ENCODE data around the gene OR1L6.

The OR1L6 gene, protein sequence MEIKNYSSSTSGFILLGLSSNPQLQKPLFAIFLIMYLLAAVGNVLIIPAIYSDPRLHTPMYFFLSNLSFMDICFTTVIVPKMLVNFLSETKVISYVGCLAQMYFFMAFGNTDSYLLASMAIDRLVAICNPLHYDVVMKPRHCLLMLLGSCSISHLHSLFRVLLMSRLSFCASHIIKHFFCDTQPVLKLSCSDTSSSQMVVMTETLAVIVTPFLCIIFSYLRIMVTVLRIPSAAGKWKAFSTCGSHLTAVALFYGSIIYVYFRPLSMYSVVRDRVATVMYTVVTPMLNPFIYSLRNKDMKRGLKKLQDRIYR

DNA sequence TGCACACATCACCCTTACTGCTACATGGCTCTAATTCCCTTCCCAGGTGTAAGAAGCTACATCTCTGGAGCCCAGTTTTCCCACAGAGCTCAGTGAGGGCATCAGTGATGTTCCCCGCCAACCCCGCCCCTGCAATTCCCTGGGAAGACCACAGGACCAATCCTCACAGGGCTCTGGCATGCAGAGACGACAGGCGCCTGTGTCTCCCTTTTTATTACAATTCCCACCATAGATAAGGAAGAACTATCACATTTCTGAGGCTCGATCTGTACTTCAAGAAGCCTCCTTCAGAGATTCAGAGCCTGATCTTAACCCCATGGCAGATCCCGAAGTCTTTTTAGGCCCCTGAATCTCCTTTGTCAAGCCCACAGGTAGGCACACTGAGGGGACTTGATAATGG, at the start of gene OR1L6:
TSS of gene OR1L6 (plus strand) at position 301 of the 400 bp plus-strand sequence. CDS start 7,545 bp downstream, outside the sequence.
- no peak for DNase-seq

DNA sequence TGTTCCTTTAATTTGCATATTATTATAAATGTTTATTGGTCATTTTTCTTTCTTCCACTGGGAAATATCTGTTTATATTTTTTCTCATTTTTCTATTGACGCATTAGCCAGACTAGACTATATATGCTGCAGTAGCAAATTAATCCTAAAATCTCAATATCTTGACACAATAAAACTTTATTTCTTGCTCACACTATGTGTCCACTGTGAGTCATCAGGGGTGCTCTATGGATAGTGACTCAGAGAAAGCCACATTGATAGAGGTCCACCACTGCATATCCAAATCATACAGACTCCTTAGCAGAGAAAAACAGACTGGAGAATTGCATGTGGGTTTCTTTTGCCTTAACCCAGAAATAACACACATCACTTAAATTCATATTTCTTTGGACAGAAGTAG, 46.4 kb upstream of the OR1L6 start:
- no peak for DNase-seq

DNA sequence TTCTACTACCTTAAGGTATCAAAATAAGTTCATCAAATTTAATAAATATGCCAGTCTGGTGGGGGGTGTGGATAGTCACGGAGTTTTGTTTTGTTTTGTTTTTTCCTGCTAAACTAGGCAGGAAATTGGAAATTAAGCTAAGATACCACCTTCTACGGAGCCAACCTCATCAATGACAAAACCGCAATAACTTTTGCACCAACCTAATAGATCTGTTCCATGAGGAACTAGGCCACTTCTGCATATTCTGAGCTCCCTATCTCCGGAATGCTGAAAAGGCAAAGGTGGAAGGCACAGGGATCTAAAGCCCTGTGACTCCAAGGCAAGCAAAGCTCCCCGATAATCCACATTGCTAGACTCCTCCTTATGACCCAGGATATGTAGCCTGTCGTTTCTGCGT, 24.1 kb upstream of the OR1L6 start:
- no peak for DNase-seq

DNA sequence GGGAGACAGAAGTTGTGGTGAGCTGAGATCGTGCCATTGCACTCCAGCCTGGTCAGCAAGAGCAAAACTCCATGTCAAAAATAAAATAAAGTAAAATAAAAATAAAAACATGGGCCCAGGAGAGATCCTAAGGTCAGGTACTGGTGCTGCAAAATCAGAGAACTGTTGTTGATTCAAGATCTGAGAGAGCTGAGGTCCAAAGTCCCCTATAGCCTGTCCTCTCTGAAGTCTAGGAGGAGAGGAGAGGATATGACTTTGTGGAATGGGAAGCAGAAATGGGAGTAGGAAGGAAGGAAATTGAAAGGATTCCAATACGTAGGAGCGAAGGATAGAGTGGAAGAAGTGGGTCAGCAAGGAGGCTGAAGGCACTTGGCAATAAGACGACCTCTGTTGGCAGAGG, 22.9 kb upstream of the OR1L6 start:
- no peak for DNase-seq

DNA sequence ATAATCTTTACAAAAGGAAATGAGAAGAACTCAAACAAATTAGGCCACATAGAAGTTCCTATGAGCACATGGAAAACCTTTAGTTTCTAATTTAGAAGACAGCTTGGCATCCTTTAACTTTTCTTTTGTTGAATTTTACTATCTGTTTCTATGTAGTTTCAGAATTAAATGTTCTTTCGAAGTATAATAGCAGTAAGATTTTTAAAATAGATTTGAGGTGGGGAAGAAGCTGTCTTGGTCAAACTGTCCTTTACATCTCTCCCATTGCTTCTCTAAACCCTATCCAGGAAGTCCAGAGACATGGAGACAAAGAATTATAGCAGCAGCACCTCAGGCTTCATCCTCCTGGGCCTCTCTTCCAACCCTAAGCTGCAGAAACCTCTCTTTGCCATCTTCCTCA, 18.4 kb upstream of the OR1L6 start, which contains the start of gene OR1L4:
TSS of gene OR1L4 (plus strand) at position 301 of the 400 bp plus-strand sequence. CDS start at position 301, 0 bp downstream.
- DNase-seq = no peak

DNA sequence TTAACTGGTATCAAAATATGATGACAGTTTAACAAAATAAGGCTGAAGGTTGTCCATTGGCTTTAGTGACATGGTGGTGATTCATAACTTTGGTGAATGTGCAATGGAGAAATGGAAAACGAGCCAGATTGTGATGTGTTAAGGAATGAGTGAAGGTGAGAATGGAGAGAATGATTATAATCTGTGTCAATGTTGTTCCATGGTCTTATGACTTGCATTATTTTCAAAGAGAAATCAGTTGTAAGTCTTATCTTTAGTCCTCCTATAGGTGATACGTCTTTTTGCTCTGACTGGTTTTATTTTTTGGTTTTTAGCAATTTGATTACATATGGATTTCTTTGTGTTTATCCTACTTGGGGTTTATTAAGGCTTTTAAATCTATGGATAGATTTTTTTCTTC, 12.7 kb downstream of the OR1L6 start:
- no peak for DNase-seq

DNA sequence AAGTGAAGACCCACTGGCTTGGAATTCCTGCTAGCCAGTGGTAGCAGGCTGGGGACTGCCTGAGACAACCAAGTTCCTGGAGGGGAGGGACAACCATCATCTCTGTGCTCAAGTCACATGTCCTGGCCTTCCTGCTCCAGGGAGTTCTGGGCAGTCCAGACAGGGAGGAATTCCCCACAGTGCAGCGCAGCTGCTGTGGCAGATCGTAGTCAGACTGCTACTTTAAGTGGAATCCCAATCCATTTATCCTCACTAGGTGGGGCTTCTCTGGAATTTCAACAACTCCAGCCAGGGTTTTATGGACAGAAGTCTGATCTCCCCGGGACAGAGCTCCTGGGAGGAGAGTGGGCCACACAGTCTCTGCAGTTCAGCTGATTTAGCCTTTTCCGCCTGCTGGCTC, 25.7 kb downstream of the OR1L6 start:
- DNase-seq = no peak

DNA sequence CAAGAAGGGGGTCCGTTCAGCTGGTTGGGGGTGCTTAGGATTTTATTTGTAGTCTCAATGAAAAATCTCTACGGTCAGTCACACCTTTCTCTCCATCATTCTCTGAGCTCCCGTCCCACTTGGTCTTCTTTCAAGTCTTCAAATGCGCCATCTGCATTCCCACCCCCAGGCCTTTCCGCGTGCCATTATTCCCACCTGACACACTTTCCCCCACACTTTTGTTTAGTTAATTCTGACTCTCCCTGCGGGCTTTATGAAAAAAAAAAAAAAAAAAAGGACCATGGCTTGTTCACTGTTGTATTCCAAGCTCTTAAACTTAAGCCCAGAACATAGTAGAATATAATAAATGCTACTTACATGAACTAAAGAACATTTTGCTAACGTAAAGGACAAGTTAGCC, 34.9 kb downstream of the OR1L6 start:
- no peak for DNase-seq

DNA sequence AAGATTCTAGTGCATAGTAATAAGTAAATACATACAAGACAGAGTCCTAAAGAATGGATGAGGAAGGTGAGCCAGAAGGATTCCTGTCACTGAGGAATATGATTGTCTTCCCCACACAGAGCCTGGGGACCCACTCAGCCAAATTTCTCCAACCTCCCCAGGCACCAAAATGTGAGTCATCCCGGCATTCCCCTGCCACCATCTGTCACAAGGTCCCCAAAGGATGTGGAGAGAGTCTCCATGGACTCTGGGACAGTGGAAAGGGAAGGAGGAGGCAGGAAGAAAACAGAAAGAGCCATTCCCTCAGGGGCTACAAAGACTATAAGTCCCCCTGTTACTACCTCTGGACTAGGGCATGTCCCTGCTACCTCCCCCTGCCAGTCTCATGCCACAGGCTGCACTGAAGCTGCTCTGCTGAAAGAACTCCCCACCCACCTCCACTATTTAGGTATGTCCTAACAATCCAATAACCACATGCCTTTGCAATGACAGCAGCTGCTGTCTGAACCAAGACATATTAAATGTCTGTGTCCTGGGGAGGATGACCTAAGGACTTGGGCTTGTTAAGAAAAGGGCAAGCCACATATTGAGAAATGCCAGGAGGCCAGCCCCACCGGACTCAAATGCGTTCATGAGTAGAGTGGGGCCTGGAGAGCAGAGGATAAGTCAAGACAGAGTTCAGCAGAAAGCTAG, 36.0 kb downstream of the OR1L6 start:
- no peak for DNase-seq

DNA sequence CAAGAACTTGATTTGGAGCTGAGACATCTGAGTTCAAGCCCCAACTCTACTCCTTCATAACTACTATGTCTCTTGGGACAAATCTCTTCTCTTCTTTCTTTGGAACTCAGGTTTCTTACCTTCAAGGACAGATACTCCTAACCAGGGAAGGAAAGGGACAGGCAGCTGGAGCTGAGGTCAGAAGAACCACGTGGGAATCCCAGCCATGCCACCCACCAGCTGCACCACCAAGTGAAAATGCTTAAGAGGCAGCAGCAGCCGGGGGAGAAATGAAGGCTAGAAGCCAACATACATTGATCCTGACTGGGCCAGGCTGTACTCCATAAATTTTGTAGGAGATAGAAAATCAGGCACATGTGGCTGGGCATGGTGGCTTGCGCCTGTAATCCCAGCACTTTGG, 37.1 kb downstream of the OR1L6 start:
- DNase-seq = no peak

DNA sequence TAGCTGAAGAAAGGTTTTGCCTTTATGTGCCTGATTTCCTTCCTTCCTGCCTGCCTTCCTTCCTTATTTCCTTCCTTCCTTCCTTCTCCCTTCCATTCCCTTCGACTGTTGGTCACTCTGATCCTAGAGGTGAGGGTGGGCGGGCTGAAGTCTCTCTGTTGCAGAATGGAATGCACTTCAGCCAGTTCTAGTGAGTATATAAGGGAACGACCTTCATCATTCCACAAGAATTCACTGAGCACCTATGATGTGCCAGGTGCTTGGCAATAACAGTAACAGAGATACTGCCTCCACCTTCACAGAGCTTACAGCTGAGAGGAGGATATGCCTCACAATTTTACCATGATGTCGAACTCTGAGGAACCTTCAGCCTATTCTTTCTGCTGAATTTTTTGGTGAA, 37.9 kb downstream of the OR1L6 start:
- DNase-seq = no peak

DNA sequence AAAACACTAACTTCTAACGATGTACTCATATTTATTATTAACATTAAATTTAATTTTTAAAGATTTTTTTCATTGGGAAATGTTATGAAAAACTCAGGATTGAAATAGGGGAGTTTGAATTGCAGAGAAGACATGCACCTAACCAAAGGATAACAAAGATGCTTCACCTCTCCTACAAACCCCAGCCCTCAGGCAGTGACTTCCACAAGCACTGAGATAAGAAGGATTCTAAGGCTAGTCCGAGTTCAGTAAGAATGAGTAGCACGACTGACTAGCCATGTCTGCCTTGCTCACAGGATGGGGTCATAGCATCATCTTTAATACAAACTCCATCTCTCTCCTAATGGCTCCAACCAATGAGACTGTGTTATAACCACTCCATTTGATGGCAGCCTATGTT, 39.6 kb downstream of the OR1L6 start:
- DNase-seq = no peak

DNA sequence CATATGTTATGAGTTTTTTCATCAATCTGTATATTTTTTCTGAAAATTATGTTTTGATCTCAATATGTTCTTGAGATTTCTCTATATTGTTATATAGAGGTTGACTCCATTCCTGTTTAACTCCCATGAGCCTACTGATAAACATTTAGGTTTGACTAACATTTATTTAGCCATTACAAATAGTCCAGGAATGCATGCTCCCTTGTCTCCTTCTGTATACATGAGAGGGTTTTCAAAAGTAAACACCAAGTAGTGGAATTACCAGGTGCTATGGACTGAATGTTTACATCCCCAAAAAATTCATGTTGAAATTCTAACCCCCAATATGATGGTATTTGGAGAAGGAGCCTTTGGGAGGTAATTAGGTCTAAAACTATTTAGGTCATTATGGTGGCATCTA, 43.2 kb downstream of the OR1L6 start:
- no peak for DNase-seq

DNA sequence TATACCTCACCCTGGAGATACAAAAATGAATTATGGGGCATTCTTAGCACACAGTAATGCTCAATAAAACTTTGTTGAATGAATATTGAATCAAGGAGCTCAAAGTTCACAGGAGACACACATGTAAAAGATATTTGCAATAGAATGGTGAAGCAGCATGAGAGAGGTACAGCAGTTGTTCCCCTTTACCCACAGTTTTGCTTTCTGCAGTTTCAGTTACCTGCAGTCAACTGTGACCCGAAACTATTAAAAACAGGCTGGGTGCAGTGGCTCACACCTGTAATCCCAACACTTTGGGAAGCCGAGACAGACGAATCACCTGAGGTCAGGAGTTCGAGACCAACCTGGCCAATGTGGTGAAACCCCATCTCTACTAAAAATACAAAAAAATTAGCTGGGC, 44.2 kb downstream of the OR1L6 start:
- DNase-seq = no peak

DNA sequence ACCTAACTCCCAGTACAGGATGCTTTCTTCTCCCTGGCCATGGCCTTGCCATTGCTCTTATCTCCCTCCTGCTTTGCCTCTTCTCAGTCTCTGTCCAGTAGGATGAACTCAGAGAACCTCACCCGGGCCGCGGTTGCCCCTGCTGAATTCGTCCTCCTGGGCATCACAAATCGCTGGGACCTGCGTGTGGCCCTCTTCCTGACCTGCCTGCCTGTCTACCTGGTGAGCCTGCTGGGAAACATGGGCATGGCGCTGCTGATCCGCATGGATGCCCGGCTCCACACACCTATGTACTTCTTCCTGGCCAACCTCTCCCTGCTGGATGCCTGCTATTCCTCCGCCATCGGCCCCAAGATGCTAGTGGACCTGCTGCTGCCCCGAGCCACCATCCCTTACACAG, 46.7 kb downstream of the OR1L6 start, which contains the start of gene OR5C1:
TSS of gene OR5C1 (plus strand) at position 103 of the 400 bp plus-strand sequence. CDS start at position 103, 0 bp downstream.
- no peak for DNase-seq

DNA sequence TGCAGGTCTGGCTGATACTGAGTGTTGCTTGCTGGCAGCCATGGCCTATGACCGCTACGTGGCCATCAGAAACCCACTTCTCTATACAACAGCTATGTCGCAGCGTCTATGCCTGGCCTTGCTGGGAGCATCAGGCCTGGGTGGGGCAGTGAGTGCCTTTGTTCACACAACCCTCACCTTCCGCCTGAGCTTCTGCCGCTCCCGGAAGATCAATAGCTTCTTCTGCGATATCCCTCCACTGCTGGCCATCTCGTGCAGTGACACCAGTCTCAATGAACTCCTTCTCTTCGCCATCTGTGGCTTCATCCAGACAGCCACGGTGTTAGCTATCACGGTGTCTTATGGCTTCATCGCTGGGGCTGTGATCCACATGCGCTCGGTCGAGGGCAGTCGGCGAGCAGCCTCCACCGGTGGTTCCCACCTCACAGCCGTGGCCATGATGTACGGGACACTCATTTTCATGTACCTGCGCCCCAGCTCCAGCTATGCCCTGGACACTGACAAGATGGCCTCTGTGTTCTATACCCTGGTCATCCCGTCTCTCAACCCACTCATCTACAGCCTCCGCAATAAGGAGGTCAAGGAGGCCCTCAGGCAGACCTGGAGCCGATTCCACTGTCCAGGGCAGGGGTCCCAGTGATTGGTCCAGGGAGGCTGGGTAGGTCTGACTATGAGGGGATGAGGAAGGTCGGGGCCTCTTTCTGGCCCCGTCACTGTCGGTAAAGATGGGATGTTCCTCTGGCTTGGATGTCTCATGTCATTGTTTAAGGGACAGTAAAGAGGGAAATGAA, 47.3 kb downstream of the OR1L6 start:
- no peak for DNase-seq

DNA sequence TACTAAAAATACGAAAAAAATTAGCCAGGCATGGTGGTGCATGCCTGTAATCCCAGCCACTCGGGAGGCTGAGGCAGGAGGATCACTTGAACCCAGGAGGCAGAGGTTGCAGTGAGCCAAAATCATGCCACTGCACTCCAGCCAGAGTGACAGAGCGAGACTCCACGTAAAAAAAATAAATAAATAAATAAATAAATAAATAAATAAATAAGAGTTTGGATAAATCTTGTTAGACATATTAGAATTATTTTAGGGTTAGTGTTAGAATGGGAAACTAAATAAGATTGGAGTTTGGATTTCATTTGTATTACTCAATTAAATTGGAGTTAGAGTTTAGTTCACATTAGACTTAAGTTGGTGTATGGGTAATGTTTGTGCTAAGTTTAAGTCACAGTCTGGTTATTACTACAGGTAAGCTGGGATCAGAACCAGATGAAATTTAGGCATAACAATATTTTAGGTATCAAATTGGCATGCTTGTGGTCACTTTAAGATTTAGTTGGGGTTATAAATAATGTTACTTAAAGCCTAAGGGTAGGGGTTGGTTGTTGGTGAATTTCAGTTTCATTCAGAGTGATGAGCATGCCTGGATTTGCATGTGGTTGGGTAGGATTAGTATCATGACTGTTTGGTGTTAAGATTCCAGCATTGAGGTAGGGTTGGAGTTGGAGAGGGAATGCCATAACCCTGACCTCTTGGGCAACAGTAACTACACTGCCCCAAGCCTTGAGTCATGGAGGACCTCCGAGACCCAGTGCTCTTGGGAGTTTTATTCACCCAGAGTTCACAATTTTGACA, 50.0 kb downstream of the OR1L6 start:
- DNase-seq = no peak

DNA sequence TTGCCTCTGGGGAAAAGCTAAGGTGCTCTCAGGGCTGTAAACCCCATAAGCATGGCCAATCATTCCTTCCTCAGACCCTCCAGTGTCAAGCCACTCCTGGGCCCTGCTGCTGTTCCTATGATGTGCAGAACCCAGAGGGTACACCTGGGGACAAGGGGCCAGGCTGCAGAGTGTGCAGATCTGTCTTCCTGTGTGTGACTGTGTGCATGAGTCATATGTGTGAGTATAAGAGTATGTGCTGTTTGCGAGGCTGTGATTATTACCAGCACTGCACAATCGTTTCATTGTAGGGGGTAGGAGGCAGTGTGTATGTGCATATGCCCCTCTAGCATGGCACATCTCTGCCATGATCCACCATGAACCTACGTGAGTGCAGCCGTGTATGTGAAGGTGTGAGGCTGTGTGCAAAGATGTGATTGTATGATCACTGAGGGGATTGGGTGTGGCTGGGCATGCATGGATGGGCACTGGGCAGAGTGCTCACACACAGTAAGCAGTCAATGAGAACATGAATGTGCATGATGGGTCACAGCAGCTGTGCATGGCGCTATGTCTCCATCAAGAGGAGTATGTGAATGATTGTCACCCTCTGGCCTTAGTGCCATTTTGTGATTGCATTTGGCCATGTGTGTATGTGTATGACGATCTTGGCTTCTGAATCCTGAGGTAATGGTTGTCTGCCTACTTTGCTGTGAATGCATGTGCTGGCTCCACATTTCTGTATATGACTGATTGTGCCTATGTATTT, 55.4 kb downstream of the OR1L6 start:
- DNase-seq = no peak

All from GDM1 (cell line).